Memory B cell (primary cell): ENCODE results near the gene CACNA1C.

Experiments
- ATAC-seq: fragments of 150-1000 bp; cut with Tn5 transposase; 2 replicates; pipeline ENCODE4 v1.10.0; 2021; ENCODE audit warnings: low read depth, mild to moderate bottlenecking, moderate library complexity
- DNase-seq, 2 donors: peaks; one replicate each; pipeline ENCODE4 v3.0.0; 2022; ENCODE audit warnings: low spot score in 2 of 2
- H3K27ac Mint-ChIP-seq: one replicate; pipeline ENCODE4 v1.8.0; 2022; ENCODE audit warnings: mild to moderate bottlenecking, moderate library complexity, mixed read lengths
- H3K27me3 Mint-ChIP-seq: one replicate; pipeline ENCODE4 v1.8.0; 2022; ENCODE audit warnings: mixed read lengths
- H3K36me3 Mint-ChIP-seq: one replicate; pipeline ENCODE4 v1.8.0; 2022; ENCODE audit warnings: mild to moderate bottlenecking, mixed read lengths
- H3K4me1 Mint-ChIP-seq: one replicate; pipeline ENCODE4 v1.8.0; 2022; ENCODE audit warnings: mixed read lengths
- H3K4me3 Mint-ChIP-seq: one replicate; pipeline ENCODE4 v1.8.0; 2022; ENCODE audit warnings: mild to moderate bottlenecking, moderate library complexity, mixed read lengths
- H3K9me3 Mint-ChIP-seq: one replicate; pipeline ENCODE4 v1.8.0; 2022; ENCODE audit warnings: mixed read lengths

CACNA1C gene

GRCh38 chr12:2387103-2387834 lies 334.5 kb downstream of the CACNA1C start:
- Mint-ChIP-seq H3K27ac (no peak overlapping the region), H3K36me3 (no peaks in the 10 kb centered on the region), H3K27me3 (peaks cover 6% of the 10 kb centered on the region), H3K4me3 (no peak overlapping the region), H3K4me1 (no peaks in the 10 kb centered on the region), H3K9me3 (no peaks in the 10 kb centered on the region)
- no peak for DNase-seq
- ATAC-seq = no peak

- ATAC-seq = no peak
- no peak for DNase-seq
- H3K36me3 Mint-ChIP-seq = no peaks in the 10 kb centered on the region
- H3K27ac Mint-ChIP-seq = no peak overlapping the region
- no peak overlapping the region for H3K4me3 Mint-ChIP-seq
- H3K9me3 Mint-ChIP-seq = no peaks in the 10 kb centered on the region
- peaks cover 6% of the 10 kb centered on the region for H3K27me3 Mint-ChIP-seq
- no peaks in the 10 kb centered on the region for H3K4me1 Mint-ChIP-seq
These were observed 336.4 kb downstream of the CACNA1C start for GRCh38 chr12:2389079-2389790.

DNA sequence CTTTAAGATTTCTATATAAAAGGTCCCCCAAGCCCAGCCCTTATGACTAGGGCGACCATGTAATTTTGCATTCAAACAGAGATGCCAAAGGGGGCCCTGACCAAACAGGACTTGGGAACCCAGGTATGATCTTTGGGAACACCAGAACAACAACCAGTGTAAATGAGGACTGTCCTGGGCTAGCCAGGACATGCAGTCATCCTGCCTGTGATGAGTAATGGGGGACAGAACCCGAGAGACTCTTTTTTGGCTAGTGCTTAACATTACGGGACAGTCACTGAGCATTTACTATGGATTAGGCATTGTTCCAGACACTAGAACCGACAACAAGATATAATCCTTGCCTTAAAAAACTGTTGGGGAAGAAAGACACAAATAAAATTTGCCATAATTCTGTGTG lies 337.3 kb downstream of the CACNA1C start:
- no peak overlapping the region for H3K27ac Mint-ChIP-seq
- H3K36me3 Mint-ChIP-seq = no peaks in the 10 kb centered on the region
- H3K27me3 Mint-ChIP-seq = peaks cover 6% of the 10 kb centered on the region
- ATAC-seq = no peak
- DNase-seq = no peak
- H3K9me3 Mint-ChIP-seq = no peaks in the 10 kb centered on the region
- no peak overlapping the region for H3K4me3 Mint-ChIP-seq
- no peaks in the 10 kb centered on the region for H3K4me1 Mint-ChIP-seq

DNA sequence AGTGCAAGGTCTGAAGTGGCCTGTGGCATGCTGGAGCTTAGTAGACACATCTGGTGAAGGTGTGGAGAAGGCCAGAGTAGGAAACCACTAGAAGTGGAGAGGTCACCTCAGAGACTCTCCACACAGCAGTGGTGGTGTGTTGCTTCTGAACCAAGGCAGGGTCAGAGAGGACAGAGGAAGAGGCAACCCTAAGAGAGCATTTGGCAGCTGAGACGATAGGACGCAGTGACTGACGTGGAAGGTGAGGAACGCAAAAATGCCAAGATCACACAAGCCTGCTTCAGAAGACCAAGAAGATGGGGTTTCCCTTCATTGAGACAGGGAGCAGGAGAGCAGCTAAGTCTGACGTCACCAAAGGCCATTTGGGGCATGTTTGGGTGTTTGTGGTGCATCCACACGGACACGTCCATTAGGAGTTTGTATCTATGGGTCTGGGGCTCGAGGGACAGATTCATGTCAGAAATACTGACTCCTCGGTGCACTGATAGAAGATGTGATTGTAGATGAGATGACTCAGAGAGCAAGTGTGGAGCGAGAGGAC lies 338.1 kb downstream of the CACNA1C start:
- ATAC-seq (no peak), DNase-seq (no peak)
- no peak overlapping the region for H3K4me3 Mint-ChIP-seq
- no peaks in the 10 kb centered on the region for H3K9me3 Mint-ChIP-seq
- no peaks in the 10 kb centered on the region for H3K36me3 Mint-ChIP-seq
- no peak overlapping the region for H3K27ac Mint-ChIP-seq
- peaks cover 5% of the 10 kb centered on the region for H3K27me3 Mint-ChIP-seq
- H3K4me1 Mint-ChIP-seq = no peaks in the 10 kb centered on the region

DNA sequence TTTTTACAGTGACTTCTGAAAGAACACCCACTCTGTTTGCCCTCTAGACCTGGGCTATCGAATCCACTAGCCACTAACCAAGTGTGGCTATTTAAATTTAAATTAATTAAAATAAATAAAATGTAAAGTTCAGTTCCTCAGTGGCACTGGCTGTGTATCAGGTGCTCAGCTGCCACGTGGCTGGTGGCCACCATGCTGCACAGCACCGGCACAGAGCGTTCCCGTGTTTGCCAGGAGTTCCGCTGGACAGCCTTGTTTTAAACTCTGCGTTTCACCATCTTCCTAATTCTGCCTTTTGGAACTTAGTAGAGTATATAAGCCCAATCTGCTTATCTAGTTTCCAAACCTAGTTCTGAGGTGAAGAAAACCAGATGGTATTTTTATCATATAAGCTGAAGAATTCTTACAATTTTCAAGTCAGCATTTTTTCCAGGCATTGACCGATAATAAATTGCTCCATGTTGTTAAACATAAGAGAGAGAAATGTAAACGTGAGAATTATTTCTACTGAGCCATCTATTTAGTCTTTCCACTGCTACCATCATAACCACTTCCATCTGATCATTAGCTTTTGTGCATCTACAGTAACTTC lies 339.0 kb downstream of the CACNA1C start:
- Mint-ChIP-seq H3K36me3 (no peaks in the 10 kb centered on the region), H3K27me3 (peaks cover 5% of the 10 kb centered on the region), H3K4me3 (no peak overlapping the region), H3K9me3 (no peaks in the 10 kb centered on the region), H3K27ac (no peak overlapping the region), H3K4me1 (no peaks in the 10 kb centered on the region)
- ATAC-seq (no peak), DNase-seq (no peak)

DNA sequence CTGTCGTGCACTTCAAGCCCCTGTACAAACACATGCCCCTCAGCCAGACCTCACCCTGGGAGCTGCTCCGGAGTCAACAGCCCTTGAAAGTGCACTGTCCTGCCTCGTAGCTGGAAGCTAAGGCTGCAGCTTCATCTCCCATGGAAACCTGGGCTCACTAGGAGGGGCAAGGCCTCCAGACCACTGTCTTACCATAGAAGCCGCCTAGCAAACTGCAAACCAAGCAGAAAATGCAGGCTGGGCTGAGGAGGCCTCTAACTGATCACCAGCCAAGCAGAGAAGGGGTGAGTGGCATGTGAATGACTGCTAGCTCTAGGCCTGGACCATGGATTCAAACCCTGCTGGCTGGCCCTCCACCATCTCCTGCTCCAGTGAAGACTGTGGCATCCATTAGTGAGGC lies 340.2 kb downstream of the CACNA1C start:
- ATAC-seq = no peak
- Mint-ChIP-seq H3K4me3 (no peak overlapping the region), H3K4me1 (no peaks in the 10 kb centered on the region), H3K9me3 (no peaks in the 10 kb centered on the region), H3K27ac (no peak overlapping the region), H3K36me3 (no peaks in the 10 kb centered on the region), H3K27me3 (peaks cover 5% of the 10 kb centered on the region)
- DNase-seq = no peak

- DNase-seq (no peak), ATAC-seq (no peak)
- Mint-ChIP-seq H3K4me3 (no peak overlapping the region), H3K27me3 (peaks cover 6% of the 10 kb centered on the region), H3K27ac (no peak overlapping the region), H3K4me1 (no peaks in the 10 kb centered on the region), H3K36me3 (no peaks in the 10 kb centered on the region), H3K9me3 (no peaks in the 10 kb centered on the region)
These were observed 341.2 kb downstream of the CACNA1C start for GRCh38 chr12:2393996-2394395.

DNA sequence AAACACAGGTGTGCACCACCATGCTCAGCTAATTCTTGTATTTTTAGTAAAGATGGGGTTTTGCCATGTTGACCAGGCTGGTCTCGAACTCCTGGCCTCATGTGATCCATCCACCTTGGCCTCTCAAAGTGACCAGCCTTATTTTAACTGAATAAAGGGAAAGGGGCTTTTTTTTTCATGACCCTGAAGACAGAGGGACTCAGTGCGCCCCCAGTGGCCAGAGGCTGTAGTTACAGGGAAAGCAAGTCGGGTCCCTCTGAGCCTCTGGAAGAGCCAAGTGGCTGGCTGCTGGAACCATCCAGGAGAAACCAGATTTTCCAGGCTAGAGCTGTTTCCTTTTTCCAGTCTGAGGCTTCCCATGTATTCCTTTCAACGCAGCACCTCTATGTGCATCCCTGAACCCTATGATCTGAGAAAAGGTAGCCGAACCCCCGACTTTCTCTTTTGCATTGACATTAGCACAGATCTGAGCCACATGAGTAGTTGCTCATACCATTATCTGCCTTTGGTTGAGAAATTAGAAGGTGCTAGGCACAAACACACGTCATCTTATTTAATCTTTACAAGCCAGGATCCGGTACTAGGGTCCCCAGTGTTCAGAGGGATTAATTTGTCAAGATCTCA lies 342.7 kb downstream of the CACNA1C start:
- Mint-ChIP-seq H3K27me3 (peaks cover 10% of the 10 kb centered on the region), H3K4me1 (no peaks in the 10 kb centered on the region), H3K36me3 (no peaks in the 10 kb centered on the region), H3K9me3 (no peaks in the 10 kb centered on the region), H3K4me3 (no peak overlapping the region), H3K27ac (no peak overlapping the region)
- no peak for ATAC-seq
- peak in 1 of 2 donors; percentile 18 for DNase-seq

DNA sequence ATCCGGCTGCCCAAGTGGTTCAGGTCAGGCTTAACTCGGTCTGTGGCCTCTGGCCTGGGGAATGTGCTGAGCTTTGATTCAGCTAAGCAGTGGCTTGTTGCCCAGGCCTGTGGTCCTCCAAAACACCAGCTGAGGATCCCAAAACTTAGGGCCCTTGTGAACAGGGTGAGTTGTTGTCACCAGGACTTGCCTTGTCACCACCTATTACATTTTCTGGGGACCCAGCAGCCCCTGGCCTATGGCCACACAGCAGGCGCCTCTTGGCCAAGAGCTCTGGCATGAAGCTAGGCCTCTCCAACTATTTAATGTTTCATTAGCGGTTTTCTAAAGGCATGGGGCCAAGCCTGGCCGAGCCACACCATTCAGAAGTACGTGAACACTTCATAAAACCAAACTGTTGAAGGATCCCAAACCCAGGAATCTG lies 343.7 kb downstream of the CACNA1C start:
- Mint-ChIP-seq H3K27ac (no peak overlapping the region), H3K9me3 (no peaks in the 10 kb centered on the region)

GRCh38 chr12:2397356-2398045 lies 344.7 kb downstream of the CACNA1C start:
- no peak overlapping the region for H3K27ac Mint-ChIP-seq
- H3K9me3 Mint-ChIP-seq = no peaks in the 10 kb centered on the region
- no peaks in the 10 kb centered on the region for H3K4me1 Mint-ChIP-seq
- no peak for DNase-seq
- no peaks in the 10 kb centered on the region for H3K36me3 Mint-ChIP-seq
- no peak overlapping the region for H3K4me3 Mint-ChIP-seq
- peaks cover 9% of the 10 kb centered on the region for H3K27me3 Mint-ChIP-seq
- no peak for ATAC-seq

More for the DNA sequence above, 343.7 kb downstream of the CACNA1C start:
- DNase-seq = no peak
- Mint-ChIP-seq H3K4me3 (no peak overlapping the region), H3K4me1 (no peaks in the 10 kb centered on the region), H3K36me3 (no peaks in the 10 kb centered on the region), H3K27me3 (peaks cover 7% of the 10 kb centered on the region)
- ATAC-seq = no peak

- Mint-ChIP-seq H3K27ac (no peak overlapping the region), H3K36me3 (no peaks in the 10 kb centered on the region), H3K9me3 (no peaks in the 10 kb centered on the region), H3K4me1 (no peaks in the 10 kb centered on the region), H3K27me3 (peaks cover 7% of the 10 kb centered on the region), H3K4me3 (no peak overlapping the region)
- ATAC-seq (no peak), DNase-seq (no peak)
These were observed 348.3 kb downstream of the CACNA1C start for GRCh38 chr12:2401040-2401439.

GRCh38 chr12:2402073-2402579 lies 349.3 kb downstream of the CACNA1C start:
- H3K4me1 Mint-ChIP-seq = no peaks in the 10 kb centered on the region
- DNase-seq = no peak
- no peaks in the 10 kb centered on the region for H3K36me3 Mint-ChIP-seq
- peaks cover 7% of the 10 kb centered on the region for H3K27me3 Mint-ChIP-seq
- H3K9me3 Mint-ChIP-seq = no peaks in the 10 kb centered on the region
- no peak overlapping the region for H3K4me3 Mint-ChIP-seq
- ATAC-seq = no peak
- no peak overlapping the region for H3K27ac Mint-ChIP-seq

- no peak overlapping the region for H3K27ac Mint-ChIP-seq
- no peaks in the 10 kb centered on the region for H3K4me1 Mint-ChIP-seq
- H3K4me3 Mint-ChIP-seq = no peak overlapping the region
- DNase-seq (no peak), ATAC-seq (no peak)
- peaks cover 7% of the 10 kb centered on the region for H3K27me3 Mint-ChIP-seq
- H3K9me3 Mint-ChIP-seq = no peaks in the 10 kb centered on the region
- H3K36me3 Mint-ChIP-seq = no peaks in the 10 kb centered on the region
These were observed 350.6 kb downstream of the CACNA1C start for GRCh38 chr12:2403221-2403976.
